ENCODE data around the gene BARHL1.

BARHL1 gene

GRCh38 chr9:132626285-132626684 is 43.9 kb downstream of the BARHL1 start:
- no peak for DNase-seq

- no peak for DNase-seq
These were observed 44.7 kb downstream of the BARHL1 start for GRCh38 chr9:132627106-132627505.

DNA sequence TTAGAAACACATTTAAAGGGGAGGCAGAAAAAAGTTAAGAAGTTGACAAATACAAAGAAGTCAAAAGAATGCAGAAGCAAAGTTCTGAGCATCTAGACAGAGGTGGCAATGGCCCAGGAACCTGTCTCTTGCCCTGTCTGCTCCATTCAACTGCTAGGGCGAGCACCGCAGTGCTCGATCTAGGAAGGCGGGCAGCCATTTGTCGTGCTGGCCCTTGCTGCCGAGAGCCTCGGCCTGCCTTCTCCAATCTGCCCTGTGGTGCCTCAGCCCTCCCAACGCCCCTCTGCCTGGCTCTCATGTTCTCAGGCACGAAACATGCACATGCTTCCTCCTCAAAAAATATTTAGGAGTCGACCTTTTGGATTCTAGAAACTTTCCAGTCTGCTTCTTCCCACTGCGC is 45.2 kb downstream of the BARHL1 start:
- DNase-seq = no peak

GRCh38 chr9:132628746-132629145 is 46.3 kb downstream of the BARHL1 start:
- no peak for DNase-seq

DNA sequence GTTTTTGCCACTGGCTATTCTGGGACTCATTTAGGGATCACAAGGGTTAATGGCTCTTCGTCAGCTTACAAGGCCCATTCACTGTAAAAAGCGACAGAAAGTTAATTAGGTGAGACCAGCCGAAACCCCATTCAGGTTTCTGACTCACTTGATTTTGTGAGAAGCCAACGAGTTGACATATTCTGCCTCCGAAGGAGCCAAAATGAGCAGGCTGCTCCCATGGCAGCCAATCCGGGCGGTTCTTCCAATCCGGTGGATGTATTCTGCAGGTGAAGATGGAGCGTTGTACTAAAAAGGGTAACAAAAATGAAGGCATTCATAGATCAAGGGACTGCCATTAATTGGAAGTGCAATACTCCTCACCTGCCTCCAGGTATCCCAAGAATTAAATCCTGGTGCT is 47.7 kb downstream of the BARHL1 start:
- no peak for DNase-seq

DNA sequence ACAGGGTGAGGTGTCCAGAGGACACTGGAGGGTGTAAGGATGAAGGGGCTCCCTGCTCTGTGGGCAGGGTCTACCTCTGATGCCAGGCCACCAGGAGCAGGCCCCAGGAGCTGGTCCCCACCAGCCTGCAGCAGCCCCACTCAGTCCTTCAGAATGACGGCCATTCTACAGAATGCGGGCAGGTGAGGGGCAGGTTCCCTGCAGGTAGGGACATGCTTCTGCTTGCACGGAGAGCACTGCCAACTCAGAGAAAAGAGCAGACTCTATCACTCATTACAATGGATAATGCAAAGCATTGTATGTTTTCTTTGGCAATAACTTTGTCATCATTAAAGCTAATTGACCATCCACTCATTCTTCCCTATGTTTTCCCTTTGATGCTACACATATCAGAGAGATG is 48.4 kb downstream of the BARHL1 start:
- DNase-seq = no peak

DNA sequence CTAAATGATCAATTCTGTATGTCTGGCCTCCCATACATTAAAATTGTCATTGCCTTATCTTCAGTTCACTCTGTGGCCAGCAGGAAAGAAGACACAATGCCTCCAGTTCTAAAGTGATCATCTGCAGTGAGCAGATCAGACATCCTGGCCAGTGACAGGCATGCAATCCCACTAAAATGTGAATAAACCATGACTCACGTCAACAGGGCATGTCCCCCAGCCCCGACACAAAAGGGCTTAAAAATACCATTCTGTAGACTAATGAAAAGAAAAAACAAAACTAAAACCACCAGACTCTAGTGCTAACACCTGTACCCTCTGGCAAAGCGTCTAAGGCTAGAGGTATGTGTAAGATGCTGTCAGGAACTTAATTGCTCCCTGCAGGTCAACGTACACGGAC is 48.9 kb downstream of the BARHL1 start:
- DNase-seq = no peak

DNA sequence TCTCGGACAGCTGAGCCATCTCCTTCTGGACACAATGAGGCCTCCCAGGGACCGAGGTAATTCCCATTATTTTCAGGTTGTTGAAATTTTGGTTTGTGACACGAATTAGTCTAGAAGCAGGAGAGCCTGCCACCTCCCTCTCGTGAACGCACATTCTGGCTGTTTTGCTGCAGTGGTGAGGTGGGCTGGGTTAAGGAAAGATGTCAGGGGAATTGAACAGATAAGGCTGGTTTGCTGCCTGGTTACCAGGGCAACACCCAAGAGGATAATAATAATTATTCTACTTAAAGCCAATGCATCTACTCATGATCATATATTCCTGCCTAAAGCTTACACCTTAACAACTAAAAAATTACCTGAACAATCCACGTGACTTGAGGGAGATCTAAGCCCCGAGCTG is 49.3 kb downstream of the BARHL1 start:
- no peak for DNase-seq

- DNase-seq = no peak
These were observed 50.2 kb downstream of the BARHL1 start for GRCh38 chr9:132632413-132633129.

DNA sequence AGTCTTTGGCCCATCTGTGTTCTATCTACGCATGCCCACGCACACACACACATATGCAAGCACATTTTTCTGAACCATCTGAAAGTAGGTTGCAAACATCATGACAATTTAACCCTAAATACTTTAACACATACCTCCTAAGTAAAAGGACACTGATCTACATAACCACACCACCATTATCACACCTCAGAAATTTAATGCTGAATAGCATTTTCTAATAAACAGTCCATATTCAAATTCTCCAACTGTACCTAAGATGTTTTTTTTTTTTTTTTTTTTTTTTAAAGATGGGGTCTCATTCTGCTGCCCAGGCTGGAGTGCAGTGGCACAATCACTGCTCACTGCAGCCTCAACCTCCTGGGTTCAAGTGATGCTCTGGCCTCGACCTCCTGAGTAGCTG is 51.9 kb downstream of the BARHL1 start:
- DNase-seq = no peak

- DNase-seq = no peak
These were observed 54.9 kb downstream of the BARHL1 start for GRCh38 chr9:132637351-132637750.

GRCh38 chr9:132637801-132638200 is 55.4 kb downstream of the BARHL1 start:
- no peak for DNase-seq

GRCh38 chr9:132638240-132638639 is 55.8 kb downstream of the BARHL1 start:
- DNase-seq = no peak

- DNase-seq = no peak
These were observed 56.9 kb downstream of the BARHL1 start for GRCh38 chr9:132639322-132639721.
